Lower leg skin (tissue), 3 donors: Measurements from ENCODE around the gene MVP.

Experiments
- POLR2A ChIP-seq, 2 donors: fragments of 450-650 bp; IDR thresholded peaks; one replicate each; pipeline ENCODE4 v1.6.1; 2016 to 2017; ENCODE audit warnings: antibody characterized with exemption in 2 of 2, mild to moderate bottlenecking in 1 of 2, moderate library complexity in 1 of 2
- TF ChIP-seq, protein P1 (sequence below), 3 donors: fragments of 450-650 bp; IDR thresholded peaks; one replicate each; pipeline ENCODE4 v1.5.1; 2016; ENCODE audit warnings: antibody characterized with exemption in 3 of 3, mild to moderate bottlenecking in 3 of 3, moderate library complexity in 2 of 3

DNA sequence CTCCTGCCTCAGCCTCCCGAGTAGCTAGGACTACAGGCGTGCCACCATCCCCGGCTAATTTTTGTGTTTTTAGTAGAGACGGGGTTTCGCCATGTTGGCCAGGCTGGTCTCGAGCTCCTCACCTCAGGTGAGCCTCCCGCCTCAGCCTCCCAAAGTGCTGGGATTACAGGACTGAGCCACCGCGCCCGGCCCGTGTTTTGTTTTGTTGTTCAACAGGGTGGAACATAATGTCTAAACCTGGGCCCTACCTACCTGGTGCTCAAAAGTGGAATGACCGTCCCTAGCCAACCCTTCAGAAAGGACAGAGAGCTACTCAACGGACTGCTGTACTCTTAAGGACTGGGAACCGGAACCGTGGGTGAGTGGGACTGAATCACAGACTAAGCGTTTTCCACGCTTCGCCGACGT is 30.5 kb upstream of the MVP start:
- TF ChIP-seq, protein P1, sequence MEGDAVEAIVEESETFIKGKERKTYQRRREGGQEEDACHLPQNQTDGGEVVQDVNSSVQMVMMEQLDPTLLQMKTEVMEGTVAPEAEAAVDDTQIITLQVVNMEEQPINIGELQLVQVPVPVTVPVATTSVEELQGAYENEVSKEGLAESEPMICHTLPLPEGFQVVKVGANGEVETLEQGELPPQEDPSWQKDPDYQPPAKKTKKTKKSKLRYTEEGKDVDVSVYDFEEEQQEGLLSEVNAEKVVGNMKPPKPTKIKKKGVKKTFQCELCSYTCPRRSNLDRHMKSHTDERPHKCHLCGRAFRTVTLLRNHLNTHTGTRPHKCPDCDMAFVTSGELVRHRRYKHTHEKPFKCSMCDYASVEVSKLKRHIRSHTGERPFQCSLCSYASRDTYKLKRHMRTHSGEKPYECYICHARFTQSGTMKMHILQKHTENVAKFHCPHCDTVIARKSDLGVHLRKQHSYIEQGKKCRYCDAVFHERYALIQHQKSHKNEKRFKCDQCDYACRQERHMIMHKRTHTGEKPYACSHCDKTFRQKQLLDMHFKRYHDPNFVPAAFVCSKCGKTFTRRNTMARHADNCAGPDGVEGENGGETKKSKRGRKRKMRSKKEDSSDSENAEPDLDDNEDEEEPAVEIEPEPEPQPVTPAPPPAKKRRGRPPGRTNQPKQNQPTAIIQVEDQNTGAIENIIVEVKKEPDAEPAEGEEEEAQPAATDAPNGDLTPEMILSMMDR (IDR thresholded peaks at IDR 0.05): no peak
- no peak for TF ChIP-seq POLR2A (IDR thresholded peaks at IDR 0.05)
